NCI-H1092 (cell line): ENCODE measurements around the gene FIG4.
"Not testable (repeated sequence)": the region's sequence is repeated elsewhere in the genome, so short reads cannot be mapped to it uniquely, and the experiment has no call there.

Source experiments
- DNase-seq: peaks from one replicate; lab custom pipeline; 2025; lab: John Stamatoyannopoulos, UW

Gene FIG4

DNA sequence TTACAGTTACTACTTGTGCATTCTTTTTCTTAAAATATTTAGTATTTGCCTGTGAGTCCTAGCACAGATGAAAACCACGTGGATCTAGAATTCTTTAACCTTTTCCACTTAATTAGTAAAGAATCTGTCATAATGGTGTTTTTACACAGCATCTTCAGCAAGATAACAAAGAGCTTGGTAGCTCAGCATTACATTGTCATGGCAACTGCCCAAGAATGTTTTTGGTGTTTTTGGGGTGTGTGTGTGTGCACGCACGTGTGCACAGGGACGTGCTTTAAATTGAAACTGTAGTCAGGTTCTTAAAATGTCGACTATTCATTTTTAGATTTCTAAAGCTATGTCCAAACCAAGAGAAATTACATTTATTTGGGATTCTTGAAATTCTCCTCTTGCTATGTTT is 108.0 kb downstream of the FIG4 start:
- no peak for DNase-seq

- DNase-seq = no peak
These were observed 108.6 kb downstream of the FIG4 start for GRCh38 chr6:109799664-109800063.

- no peak for DNase-seq
These were observed 109.7 kb downstream of the FIG4 start for GRCh38 chr6:109800771-109801170.

GRCh38 chr6:109801794-109802193 is 110.7 kb downstream of the FIG4 start:
- DNase-seq = no peak

GRCh38 chr6:109804020-109804419 is 112.9 kb downstream of the FIG4 start:
- no peak for DNase-seq

- no peak for DNase-seq
These were observed 116.8 kb downstream of the FIG4 start for GRCh38 chr6:109807881-109808280.

- no peak for DNase-seq
These were observed 117.7 kb downstream of the FIG4 start for GRCh38 chr6:109808837-109809236.

DNA sequence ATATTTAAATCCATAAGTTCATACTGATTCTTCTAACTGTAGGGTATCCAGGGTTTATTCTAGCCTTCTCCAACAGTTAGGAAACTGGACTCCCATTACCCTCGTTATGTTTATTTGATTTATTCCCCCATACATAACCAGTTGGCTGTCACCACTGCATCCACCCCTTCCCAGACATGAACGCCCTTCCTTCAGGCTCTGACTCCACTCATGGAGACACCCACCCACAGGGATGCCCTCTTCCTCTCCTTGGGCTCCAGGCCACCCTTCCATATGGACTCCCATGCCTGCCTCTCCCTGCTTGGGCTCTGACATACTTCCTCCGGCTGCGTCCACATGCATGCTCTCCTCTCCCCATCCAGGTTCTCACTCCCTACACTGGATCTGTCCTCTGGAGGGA is 124.0 kb downstream of the FIG4 start:
- DNase-seq = no peak

DNA sequence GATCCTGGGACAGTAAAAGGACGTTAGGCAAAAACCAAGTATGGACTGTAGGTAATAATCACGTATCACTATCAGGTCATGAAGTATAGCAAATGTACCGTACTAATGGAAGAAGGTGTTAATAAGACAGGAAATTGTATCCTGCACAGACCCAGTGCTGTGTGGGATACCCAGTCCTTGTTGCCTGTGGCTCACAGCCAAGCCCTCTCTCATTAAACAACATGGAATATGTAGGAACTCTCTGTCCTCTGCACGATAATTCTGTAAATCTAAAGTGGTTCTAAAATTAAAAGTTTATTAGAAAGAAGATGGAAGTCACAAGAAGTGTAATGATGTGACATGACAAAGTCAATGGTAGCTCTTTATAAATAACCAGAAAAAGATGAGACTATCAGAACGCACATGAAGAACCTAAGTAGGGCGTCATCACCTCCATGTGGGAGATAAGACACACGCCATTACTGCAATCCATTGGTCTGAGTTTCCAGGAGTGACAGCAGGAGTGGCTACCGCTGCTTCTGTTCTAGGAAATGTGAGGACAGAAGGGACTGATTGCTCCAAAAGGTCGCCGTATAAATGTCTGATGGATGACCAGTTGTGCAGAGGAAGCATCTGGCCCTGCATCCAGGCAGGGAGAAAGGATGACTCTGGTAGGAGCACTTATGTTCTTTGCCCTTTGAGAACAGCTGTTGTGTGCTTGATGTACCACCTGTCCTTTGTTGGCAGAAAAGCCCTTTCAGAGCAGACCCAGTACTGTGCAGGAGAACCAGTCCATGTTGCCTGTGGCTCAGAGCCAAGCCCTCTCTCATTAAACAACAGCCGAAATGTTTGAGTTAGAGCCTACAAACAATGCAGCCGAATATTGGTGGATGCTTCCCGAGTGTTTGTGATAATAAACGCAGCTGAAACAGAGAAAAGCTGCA is 125.6 kb downstream of the FIG4 start:
- DNase-seq = peak; percentile 97

- DNase-seq = no peak
These were observed 129.7 kb downstream of the FIG4 start for GRCh38 chr6:109820706-109821350.

DNA sequence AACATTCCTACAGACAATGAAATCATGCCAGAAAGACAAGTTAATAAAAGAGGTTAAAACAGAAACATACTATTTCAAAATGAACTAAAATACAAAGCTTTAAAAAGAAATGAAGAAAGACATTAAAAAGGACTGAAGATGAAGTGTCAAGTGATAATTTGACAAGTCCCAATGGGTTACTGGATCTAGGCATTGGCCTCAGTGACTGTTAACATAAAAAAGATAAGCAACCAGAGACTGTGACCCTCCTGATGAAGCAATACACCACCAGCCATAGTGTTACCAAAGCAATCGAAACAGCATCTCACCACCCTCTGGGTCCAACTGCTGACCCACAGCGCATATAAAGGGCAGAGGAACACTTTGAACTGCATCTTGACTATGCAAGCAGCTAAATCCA is 130.3 kb downstream of the FIG4 start:
- DNase-seq = no peak

- DNase-seq = no peak
These were observed 133.0 kb downstream of the FIG4 start for GRCh38 chr6:109824105-109824504.

- DNase-seq = no peak
These were observed 135.5 kb downstream of the FIG4 start for GRCh38 chr6:109826551-109826950.

GRCh38 chr6:109831352-109831751 is 140.3 kb downstream of the FIG4 start:
- not testable (repeated sequence) for DNase-seq

DNA sequence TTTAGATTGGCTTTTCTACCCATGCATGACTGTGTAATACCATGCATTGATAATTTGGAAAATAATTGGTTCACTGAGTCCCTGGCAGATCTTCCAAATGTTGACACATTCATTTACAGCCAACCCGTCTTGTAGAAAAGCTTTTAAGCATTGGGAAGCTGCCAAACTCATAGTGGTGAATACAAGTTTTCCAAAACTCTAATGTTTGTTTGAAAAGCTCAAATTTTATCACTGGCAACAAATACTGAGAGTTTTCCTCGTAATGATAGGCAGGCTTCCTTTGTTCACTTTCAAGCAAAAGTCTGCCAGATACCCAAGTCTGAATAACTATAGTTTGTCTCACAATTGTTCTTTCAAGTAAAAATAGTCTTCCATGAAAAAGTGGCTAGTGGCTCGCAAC is 143.0 kb downstream of the FIG4 start:
- peak; percentile 67 for DNase-seq

DNA sequence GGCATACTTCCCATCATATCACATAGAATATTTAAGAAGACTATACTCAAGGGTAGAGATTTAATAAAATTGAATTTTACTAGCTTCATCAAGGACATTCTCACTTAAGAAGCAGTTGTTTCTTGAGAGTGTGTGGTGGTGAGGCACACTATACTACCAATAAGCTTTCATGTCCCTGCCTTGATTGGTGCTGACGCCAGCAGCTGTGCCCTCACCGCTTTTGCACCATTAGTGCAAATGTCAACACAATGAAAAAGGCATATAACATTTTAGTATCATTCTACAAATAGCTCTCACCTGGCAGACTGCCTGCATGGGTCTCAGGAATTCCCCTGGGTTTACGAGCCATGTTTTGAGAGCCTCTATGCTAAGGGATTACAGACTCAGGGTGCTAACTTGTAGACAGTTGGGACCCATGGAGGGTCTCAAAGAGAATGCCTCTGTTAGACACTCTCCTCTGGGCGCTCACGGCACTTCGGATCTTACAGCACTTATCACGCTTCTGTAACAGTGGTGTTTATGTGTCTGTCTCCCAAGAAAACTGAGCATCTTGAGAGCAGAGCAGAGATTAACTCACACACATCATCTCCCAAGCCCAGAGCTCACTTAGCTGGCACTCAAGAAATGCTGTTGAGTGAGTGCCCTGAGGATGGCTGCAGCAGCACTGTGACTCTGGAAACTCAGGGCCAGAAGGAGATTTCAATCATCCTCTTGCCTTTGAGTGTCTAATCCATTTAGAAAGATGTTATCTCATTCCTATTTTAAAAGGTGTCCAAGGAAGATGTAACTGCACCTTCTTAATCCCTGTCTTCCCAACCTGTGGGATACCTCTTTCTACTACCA is 143.7 kb downstream of the FIG4 start:
- DNase-seq = peak; percentile 88

DNA sequence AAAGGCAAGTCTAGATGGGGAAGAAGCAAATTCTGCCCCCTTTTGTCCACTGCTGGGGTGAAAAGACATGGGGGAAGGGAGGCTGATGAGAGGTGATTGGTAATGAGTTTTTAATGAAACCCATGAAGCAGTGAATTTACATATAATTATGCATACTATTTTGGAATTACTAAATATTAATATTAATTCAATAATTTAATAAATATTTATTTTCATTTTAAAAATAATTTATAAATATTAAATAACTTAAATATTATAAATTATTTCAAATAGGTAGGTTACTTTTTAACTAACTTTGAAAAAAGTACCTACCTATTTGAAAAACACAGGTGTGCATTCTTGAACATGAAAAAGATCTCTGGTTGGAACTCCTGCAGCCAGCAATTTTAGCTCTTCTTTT is 148.9 kb downstream of the FIG4 start:
- DNase-seq = no peak

GRCh38 chr6:109840796-109841195 is 149.7 kb downstream of the FIG4 start:
- no peak for DNase-seq

- DNase-seq = no peak
These were observed 150.8 kb downstream of the FIG4 start for GRCh38 chr6:109841869-109842268.

DNA sequence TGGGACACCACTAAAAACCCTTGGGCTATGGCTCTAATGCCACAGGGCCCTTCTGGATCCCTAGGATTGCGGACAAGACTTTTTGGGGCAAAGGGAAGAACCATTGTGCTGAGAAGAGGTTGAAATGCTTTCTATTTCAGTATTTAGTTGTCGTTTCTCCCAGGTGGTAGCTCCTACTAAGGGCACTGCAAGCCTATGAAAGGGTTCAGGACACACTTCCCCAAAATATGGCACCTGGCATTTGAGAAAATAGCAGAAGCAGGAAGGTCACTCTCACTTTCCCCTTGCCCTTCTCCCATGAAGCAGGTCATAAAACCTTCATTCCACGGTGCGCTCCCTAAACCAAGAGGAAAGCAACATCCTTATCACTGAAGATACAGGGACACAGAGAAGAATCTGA is 161.6 kb downstream of the FIG4 start:
- no peak for DNase-seq

DNA sequence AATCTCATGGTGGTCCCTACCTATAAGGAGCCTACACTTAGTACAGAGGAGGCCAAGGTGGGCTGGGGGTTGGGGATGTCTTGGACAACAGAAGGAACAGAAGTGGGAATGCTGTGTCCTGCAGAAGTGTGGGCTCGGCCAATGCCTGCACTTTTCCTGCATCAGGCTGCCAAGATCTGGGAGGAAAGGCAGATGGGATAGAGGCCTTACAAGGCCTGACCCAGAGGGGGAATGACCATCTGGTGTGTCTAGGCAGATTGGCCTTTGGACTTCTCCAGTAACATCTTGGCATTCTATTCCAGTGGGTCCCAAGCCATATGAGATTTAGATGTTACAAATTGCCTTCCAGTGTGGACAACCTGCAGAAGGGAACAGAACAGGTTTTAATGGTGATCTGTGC is 162.3 kb downstream of the FIG4 start:
- no peak for DNase-seq

GRCh38 chr6:109853951-109854350 is 162.9 kb downstream of the FIG4 start:
- no peak for DNase-seq
